ENCODE results near the gene CRADD.

The CRADD gene

GRCh38 chr12:93882763-93883162 is 205.6 kb downstream of the CRADD start:
- no peak for TF ChIP-seq ZBTB7A (IDR thresholded peaks at IDR 0.05; ENCODE audit: low read depth)
- TF ChIP-seq TAF1 (IDR thresholded peaks at IDR 0.05; ENCODE audit: low read depth): no peak
- peak; percentile 61 for TF ChIP-seq CEBPB (IDR thresholded peaks at IDR 0.05)

DNA sequence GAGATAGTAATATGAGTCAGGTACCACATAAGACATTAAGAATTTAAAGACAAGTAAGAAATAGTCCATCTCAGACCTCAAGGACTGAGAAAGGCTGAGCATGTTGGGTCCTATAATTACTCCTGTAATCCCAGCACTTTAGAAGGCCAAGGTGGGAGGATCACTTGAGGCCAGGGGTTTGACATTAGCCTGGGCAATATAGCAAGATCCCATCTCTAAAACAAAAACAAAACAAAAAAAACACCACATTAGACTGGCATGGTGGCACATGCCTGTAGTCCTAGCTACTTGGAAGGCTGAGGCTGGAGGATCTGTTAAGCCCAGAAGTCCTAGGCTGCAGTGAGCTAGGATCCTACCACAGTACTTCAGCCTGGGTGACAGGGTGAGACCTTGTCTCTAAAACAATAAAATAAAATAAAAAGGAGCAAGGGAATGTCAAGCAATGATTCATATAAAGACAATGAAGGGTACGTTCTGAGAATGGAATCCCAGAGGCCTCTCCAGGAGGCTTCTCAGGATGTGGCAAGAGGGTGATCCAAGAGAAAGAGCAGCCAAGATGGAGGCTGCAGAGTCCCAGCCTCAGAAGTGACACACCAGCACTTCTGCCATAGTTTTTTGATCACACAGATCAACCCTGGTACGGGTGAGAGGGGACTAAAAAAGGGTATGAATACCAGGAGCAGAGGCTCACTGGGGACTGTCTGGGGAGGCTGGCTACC is 206.4 kb downstream of the CRADD start:
- TF ChIP-seq CREB1 (IDR thresholded peaks at IDR 0.05; ENCODE audit: low read depth) (no peak), EGR1 (IDR thresholded peaks at IDR 0.05) (no peak), TAF1 (IDR thresholded peaks at IDR 0.05; ENCODE audit: low read depth) (no peak), REST (IDR thresholded peaks at IDR 0.05; ENCODE audit: low read depth) (no peak), NFIC (IDR thresholded peaks at IDR 0.05) (no peak), CEBPB (IDR thresholded peaks at IDR 0.05) (no peak), FOXM1 (IDR thresholded peaks at IDR 0.05; ENCODE audit: borderline replicate concordance, low read depth) (no peak), RAD21 (IDR thresholded peaks at IDR 0.05; ENCODE audit: low read depth) (no peak), TCF12 (IDR thresholded peaks at IDR 0.05; ENCODE audit: low read depth) (no peak), TEAD4 (IDR thresholded peaks at IDR 0.05) (no peak), EP300 (IDR thresholded peaks at IDR 0.05; ENCODE audit: borderline replicate concordance) (no peak)
- TF ChIP-seq, protein P1, sequence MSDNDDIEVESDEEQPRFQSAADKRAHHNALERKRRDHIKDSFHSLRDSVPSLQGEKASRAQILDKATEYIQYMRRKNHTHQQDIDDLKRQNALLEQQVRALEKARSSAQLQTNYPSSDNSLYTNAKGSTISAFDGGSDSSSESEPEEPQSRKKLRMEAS (IDR thresholded peaks at IDR 0.05): no peak
- TF ChIP-seq, protein P2, sequence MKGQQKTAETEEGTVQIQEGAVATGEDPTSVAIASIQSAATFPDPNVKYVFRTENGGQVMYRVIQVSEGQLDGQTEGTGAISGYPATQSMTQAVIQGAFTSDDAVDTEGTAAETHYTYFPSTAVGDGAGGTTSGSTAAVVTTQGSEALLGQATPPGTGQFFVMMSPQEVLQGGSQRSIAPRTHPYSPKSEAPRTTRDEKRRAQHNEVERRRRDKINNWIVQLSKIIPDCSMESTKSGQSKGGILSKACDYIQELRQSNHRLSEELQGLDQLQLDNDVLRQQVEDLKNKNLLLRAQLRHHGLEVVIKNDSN (IDR thresholded peaks at IDR 0.05): no peak

DNA sequence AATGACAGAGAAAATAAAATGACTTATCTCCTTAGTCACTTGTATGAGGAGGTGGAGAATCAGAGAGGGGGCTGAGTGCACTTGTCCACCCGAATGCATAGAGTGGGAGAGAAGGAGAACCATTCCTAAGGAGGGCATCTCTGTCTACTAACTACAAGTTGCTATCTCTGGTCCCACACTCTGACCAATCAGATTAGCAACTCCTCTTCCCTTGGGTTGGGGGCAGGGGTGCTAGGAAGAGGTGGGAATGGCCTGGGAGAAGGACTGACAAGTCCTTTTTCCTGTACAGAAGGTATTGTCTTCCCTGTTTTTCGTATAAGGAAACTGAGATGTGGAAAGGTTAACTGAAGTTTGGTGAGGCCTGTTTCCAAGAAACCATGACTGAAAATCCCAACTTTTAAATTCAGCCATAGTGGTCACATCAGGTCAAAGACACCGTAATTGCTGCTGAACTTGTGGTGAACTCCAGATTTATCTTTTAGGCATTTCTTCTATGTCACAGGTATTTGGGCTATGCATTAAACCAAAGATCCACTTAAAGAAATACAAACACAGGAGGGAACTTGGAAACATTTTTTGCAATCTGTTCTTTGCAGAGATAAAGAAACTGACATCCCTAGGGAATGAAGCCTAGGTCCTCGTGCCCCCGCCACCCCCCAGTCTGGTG is 207.8 kb downstream of the CRADD start:
- no peak for TF ChIP-seq TAF1 (IDR thresholded peaks at IDR 0.05; ENCODE audit: low read depth)
- TF ChIP-seq ZBTB7A (IDR thresholded peaks at IDR 0.05; ENCODE audit: low read depth): no peak
- TF ChIP-seq RAD21 (IDR thresholded peaks at IDR 0.05; ENCODE audit: low read depth): no peak
- no peak for TF ChIP-seq EGR1 (IDR thresholded peaks at IDR 0.05)
- no peak for TF ChIP-seq TEAD4 (IDR thresholded peaks at IDR 0.05)
- no peak for TF ChIP-seq CREB1 (IDR thresholded peaks at IDR 0.05; ENCODE audit: low read depth)
- TF ChIP-seq, protein P1 (IDR thresholded peaks at IDR 0.05): no peak
- no peak for TF ChIP-seq CEBPB (IDR thresholded peaks at IDR 0.05)
- TF ChIP-seq, protein P2 (IDR thresholded peaks at IDR 0.05): no peak
- TF ChIP-seq NFIC (IDR thresholded peaks at IDR 0.05): no peak
- no peak for TF ChIP-seq TCF12 (IDR thresholded peaks at IDR 0.05; ENCODE audit: low read depth)
- TF ChIP-seq EP300 (IDR thresholded peaks at IDR 0.05; ENCODE audit: borderline replicate concordance): no peak
- no peak for TF ChIP-seq YY1 (IDR thresholded peaks at IDR 0.05; ENCODE audit: low read depth)
- TF ChIP-seq REST (IDR thresholded peaks at IDR 0.05; ENCODE audit: low read depth): no peak
- TF ChIP-seq FOXM1 (IDR thresholded peaks at IDR 0.05; ENCODE audit: borderline replicate concordance, low read depth): no peak

GRCh38 chr12:93886533-93887511 is 209.6 kb downstream of the CRADD start:
- no peak for TF ChIP-seq EGR1 (IDR thresholded peaks at IDR 0.05)

GRCh38 chr12:93888964-93889363 is 211.8 kb downstream of the CRADD start:
- no peak for TF ChIP-seq TAF1 (IDR thresholded peaks at IDR 0.05; ENCODE audit: low read depth)
